Stomach (tissue), 19 donors: ENCODE results near the gene DDR1. TPM values are rescaled to one million over a fixed set of nuclear protein-coding genes. Genes with fewer than 3 reads are reported as not detected.
A peak's percentile ranks its signal among the peaks of the same experiment; 100 is the strongest.

Experiments used
- DNase-seq, 2 donors: peaks; one replicate each; pipeline versions ENCODE4 v3.0.0 to v3.0.0-alpha.2; 2013 to 2019
- H3K27ac ChIP-seq, 5 donors: fragments of 200-600 bp in 4 of 5; sonication (generic) in 4 of 5; one replicate each; pipeline ENCODE4 v1.5.1; 2013 to 2019; ENCODE audit warnings: mild to moderate bottlenecking in 1 of 5, moderate library complexity in 1 of 5
- H3K27me3 ChIP-seq, 3 donors: fragments of 200-600 bp; sonication (generic); one replicate each; pipeline ENCODE4 v1.5.1; 2017 to 2019; ENCODE audit warnings: mixed run types in 1 of 3
- H3K36me3 ChIP-seq, 4 donors: fragments of 200-600 bp; sonication (generic); 1 replicate in 3 of 4; 2 replicates in 1 of 4; pipeline ENCODE4 v1.5.1; 2016 to 2019
- H3K4me1 ChIP-seq, 4 donors: fragments of 200-600 bp; sonication (generic); one replicate each; pipeline ENCODE4 v1.5.1; 2016 to 2019
- H3K4me3 ChIP-seq, 4 donors: fragments of 200-600 bp; sonication (generic) in 3 of 4; one replicate each; pipeline ENCODE4 v1.5.1; 2016 to 2019; ENCODE audit warnings: mild to moderate bottlenecking in 1 of 4
- H3K9me3 ChIP-seq, 4 donors: fragments of 200-600 bp; sonication (generic); one replicate each; pipeline ENCODE4 v1.5.1; 2016 to 2019
- EP300 ChIP-seq: sonication (generic); formaldehyde crosslinking; IDR thresholded peaks from one replicate; pipeline ENCODE4 v1.6.1; 2017; ENCODE audit warnings: antibody characterized with exemption
- POLR2A ChIP-seq, 4 donors: fragments of 450-650 bp; IDR thresholded peaks; one replicate each; pipeline ENCODE4 v1.6.1; 2016; ENCODE audit warnings: antibody characterized with exemption in 4 of 4, control low read depth in 2 of 4, mild to moderate bottlenecking in 1 of 4, moderate library complexity in 1 of 4
- POLR2AphosphoS5 ChIP-seq, 3 donors: sonication (generic); formaldehyde crosslinking; IDR thresholded peaks; one replicate each; pipeline ENCODE4 v1.6.1; 2016; ENCODE audit warnings: antibody characterized with exemption in 3 of 3
- WGBS, 5 donors: extraction: QIAGEN DNeasy Blood & Tissue Kit in 3 of 5; methylation state at CpG; one replicate each; pipeline versions ENCODE4 v1.1.5 to v1.1.7; 2013 to 2018; 5-methylcytosine and 5-hydroxymethylcytosine counted together
- intact Hi-C: fragments of 100-400 bp; cut with DNase I; formaldehyde crosslinking; loops from one replicate; pipeline ENCODE4 v1.15.1; 2023; ENCODE audit warnings: low total_unique reads
- long read RNA-seq, 10 donors: transcript quantifications; one replicate each; lab custom pipeline, GENCODE V29; 2026
- polyA plus RNA-seq, 3 donors: library from polyadenylated mRNA; stranded (reverse); fragments of 200-250 nt; gene quantifications; one replicate each; pipeline ENCODE4 v1.2.3, GENCODE V29; 2013
- total RNA-seq, 5 donors: library from RNA; depleted of rRNA; stranded (reverse); fragments of >200 nt; gene quantifications; one replicate each; pipeline versions ENCODE4 v1.1.0 to v1.2.3, GENCODE V29; 2014 to 2016
- TF ChIP-seq, protein P1 (sequence below), 7 experiments: fragments of 450-650 bp in 4 of 7; fragments of 200-600 bp in 3 of 7; sonication (generic) in 3 of 7; IDR thresholded peaks; one replicate each; pipeline ENCODE4 v1.5.1; 2016 to 2019; ENCODE audit warnings: antibody characterized with exemption in 7 of 7, control low read depth in 2 of 7, mild to moderate bottlenecking in 1 of 7
- donor health status: healthy with polysubstance abuse.
- donor health status: Bipolar disorder and iron deficiency.
- donor health status: healthy.

The DDR1 gene
- total RNA-seq (100 to 1,000 TPM in 3 of 5 donors, 10 to 100 TPM in 2; 51.3 to 144 (median 109) TPM), polyA plus RNA-seq (10 to 100 TPM; 17.6 to 88.7 (median 49.4) TPM)
- long read RNA-seq, donor 1, partial matches to known transcripts, result 18 of 20 reads
- long read RNA-seq, donor 1, other reads (novel, unspliced or antisense), result 0 of 20 reads
- long read RNA-seq, donor 2, partial matches to known transcripts, result 27 of 28 reads
- long read RNA-seq, donor 2, other reads (novel, unspliced or antisense), result 0 of 28 reads
- long read RNA-seq, donor 3, partial matches to known transcripts, result 11 of 13 reads
- long read RNA-seq, donor 3, other reads (novel, unspliced or antisense), result 0 of 13 reads
- long read RNA-seq, donor 4, result 0 reads
- long read RNA-seq, donor 5, partial matches to known transcripts, result 17 of 23 reads
- long read RNA-seq, donor 5, other reads (novel, unspliced or antisense), result 0 of 23 reads
- long read RNA-seq, donor 6, partial matches to known transcripts, result 92 of 106 reads
- long read RNA-seq, donor 6, other reads (novel, unspliced or antisense), result 5 of 106 reads
- long read RNA-seq, donor 7, partial matches to known transcripts, result 18 of 22 reads
- long read RNA-seq, donor 7, other reads (novel, unspliced or antisense), result 0 of 22 reads
- long read RNA-seq, donor 8, partial matches to known transcripts, result 39 of 43 reads
- long read RNA-seq, donor 8, other reads (novel, unspliced or antisense), result 0 of 43 reads
- long read RNA-seq, donor 9, partial matches to known transcripts, result 0 of 2 reads
- long read RNA-seq, donor 9, other reads (novel, unspliced or antisense), result 0 of 2 reads
- long read RNA-seq, donor 10, partial matches to known transcripts, result 5 of 6 reads
- long read RNA-seq, donor 10, other reads (novel, unspliced or antisense), result 0 of 6 reads

DNA sequence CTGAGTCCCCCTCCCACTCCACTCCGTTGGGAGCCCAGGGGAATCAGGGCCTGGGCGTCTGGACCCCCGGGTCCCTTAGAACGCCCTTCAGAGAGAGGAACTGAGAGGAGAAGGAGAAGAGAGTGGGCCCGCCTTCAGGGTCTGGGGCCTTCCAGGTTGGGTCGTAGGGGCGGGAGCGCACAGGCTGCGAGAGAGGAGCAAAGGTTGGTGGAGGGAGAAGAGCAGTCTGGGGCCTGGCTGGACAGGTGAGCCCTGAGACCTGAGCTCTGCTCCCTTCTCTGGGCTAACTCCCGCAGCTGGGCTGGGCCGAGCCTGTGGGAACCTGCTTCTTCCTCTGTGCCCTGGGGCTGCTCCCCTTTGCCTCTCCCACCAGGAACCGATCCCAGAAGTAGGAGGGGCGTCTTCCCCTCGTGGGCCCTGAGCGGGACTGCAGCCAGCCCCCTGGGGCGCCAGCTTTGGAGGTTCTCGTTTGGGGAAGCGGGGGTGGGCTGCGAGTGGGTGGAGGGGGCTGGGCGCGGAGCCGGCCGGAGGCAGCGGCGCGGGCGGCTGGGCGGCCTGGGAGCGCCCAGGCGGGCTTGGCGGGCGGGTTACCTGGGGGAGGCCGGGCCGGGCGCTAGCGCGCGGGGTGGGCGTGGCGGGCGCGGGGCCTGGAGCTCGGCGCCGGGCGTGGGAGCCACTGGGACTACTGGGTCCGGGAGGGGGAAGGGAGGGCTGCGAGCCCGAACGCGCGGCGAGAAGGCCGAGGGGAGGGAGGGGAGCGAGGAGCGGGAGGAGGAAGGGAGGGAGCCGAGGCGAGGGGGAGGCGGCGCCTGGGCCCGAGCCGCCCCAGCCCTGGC lies at the start of gene DDR1:
TSS of gene DDR1 (plus strand) at position 835 of the 836 bp plus-strand sequence. CDS start 4,211 bp downstream, outside the sequence.
- Histone ChIP-seq H3K27me3 (peaks cover 0 to 4% (median 0%) of the 10 kb centered on the region in 3 donors), H3K27ac (peak within 1 kb of the TSS; percentile 92 to 95 (median 93)), H3K4me1 (peaks cover 38 to 65% (median 54%) of the 10 kb centered on the region in 4 donors), H3K4me3 (peak within 1 kb of the TSS; percentile 79 to 92 (median 80)), H3K9me3 (no peaks in the 10 kb centered on the region), H3K36me3 (peaks cover 0 to 5% (median 3%) of the 10 kb centered on the region in 4 donors)
- WGBS, 5 donors, result 5 to 23% (median 20%) methylated on average over 13 to 60 of the region's 62 CpGs
- TF ChIP-seq POLR2AphosphoS5 (IDR thresholded peaks at IDR 0.05), result peak in 2 of 3 donors; percentile 25 to 36
- no peak for TF ChIP-seq EP300
- intact Hi-C loops, result no loop called here
- DNase-seq, result peak; percentile 89 to 95

DNA sequence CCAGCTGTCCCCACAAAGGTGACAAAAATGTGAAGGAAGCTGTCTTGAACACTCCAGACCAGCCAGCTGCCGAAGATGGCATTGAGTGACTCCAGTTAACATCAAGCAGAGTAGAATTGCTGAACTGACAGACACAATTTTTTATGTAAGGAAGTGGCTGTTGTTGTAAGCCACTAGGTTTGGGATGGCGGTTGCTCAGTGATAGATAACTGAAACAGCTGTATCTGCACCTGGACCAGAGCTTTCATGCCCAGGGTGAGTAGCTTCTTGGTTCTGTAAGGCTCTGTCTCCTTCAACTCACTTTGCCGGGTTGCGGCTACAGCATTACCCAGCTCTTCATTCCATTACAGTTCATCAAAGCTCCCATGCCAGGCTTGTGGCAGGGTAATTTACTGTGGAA lies 49.7 kb upstream of the DDR1 start:
- WGBS, 5 donors, result 77 to 90% (median 89%) methylated on average over 4 of the region's 4 CpGs
- Histone ChIP-seq H3K4me1 (peaks cover 2 to 28% (median 16%) of the 10 kb centered on the region in 4 donors), H3K27me3 (no peaks in the 10 kb centered on the region), H3K9me3 (no peaks in the 10 kb centered on the region), H3K36me3 (no peaks in the 10 kb centered on the region), H3K27ac (no peak overlapping the region), H3K4me3 (no peak overlapping the region)
- intact Hi-C loops, result loop anchor here (5.0 to 10.0 kb wide), 2 partner anchors 38 to 240 kb away; no protein-coding TSS in a partner anchor
- DNase-seq, result peak in 1 of 2 donors; percentile 16
- TF ChIP-seq POLR2AphosphoS5 (IDR thresholded peaks at IDR 0.05) (no peak), EP300 (no peak), POLR2A (IDR thresholded peaks at IDR 0.05) (no peak)
- TF ChIP-seq, protein P1, sequence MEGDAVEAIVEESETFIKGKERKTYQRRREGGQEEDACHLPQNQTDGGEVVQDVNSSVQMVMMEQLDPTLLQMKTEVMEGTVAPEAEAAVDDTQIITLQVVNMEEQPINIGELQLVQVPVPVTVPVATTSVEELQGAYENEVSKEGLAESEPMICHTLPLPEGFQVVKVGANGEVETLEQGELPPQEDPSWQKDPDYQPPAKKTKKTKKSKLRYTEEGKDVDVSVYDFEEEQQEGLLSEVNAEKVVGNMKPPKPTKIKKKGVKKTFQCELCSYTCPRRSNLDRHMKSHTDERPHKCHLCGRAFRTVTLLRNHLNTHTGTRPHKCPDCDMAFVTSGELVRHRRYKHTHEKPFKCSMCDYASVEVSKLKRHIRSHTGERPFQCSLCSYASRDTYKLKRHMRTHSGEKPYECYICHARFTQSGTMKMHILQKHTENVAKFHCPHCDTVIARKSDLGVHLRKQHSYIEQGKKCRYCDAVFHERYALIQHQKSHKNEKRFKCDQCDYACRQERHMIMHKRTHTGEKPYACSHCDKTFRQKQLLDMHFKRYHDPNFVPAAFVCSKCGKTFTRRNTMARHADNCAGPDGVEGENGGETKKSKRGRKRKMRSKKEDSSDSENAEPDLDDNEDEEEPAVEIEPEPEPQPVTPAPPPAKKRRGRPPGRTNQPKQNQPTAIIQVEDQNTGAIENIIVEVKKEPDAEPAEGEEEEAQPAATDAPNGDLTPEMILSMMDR (IDR thresholded peaks at IDR 0.05), result no peak

DNA sequence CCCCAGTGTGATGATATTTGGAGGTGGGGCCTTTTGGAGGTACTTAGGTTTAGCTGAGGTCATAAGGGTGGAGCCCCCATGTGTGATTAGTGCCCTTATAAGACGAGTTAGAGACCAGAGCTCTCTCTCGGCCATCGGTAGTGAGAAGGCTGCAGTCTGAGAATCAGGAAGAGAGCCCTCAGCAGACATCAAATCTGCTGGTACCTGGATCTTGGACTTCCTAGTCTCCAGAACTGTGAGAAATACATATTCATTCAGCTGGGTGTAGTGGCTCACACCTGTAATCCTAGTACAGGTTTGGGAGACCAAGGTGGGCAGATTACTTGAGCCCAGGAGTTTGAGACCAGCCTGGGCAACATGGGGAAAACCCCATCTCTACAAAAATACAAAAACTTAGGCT lies 48.7 kb upstream of the DDR1 start:
- Histone ChIP-seq H3K9me3 (no peaks in the 10 kb centered on the region), H3K4me1 (peaks cover 7 to 33% (median 23%) of the 10 kb centered on the region in 4 donors), H3K27me3 (no peaks in the 10 kb centered on the region), H3K36me3 (no peaks in the 10 kb centered on the region), H3K4me3 (no peak overlapping the region), H3K27ac (no peak overlapping the region)
- DNase-seq, result no peak
- intact Hi-C loops, result loop anchor here (10.0 kb wide), 1 partner anchor 239 kb away; no protein-coding TSS in a partner anchor
- WGBS, 5 donors, result 75 to 91% (median 87%) methylated on average over 3 of the region's 3 CpGs
- no peak for TF ChIP-seq POLR2AphosphoS5 (IDR thresholded peaks at IDR 0.05)

DNA sequence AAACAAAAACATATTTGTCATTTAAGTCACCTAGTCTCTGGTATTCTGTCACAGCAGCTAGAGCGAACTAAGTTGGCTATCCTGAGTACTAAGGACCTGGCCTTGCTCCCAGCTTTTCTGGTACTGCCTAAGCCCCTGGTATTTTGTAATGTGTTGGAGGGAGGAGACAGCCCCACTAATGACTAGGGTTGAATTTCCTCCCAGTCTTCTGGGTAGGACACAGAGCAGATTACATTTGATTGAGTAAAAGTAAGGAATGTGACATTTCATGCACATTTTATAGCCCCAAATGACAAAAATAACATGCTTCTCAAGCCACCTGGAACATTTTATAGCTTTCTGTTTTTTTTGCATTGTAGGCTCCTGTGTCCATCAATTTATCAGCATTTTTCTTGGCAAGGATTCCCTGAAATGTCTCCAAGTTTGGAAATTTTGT lies 47.9 kb upstream of the DDR1 start:
- Histone ChIP-seq H3K36me3 (no peaks in the 10 kb centered on the region), H3K9me3 (no peaks in the 10 kb centered on the region), H3K4me3 (no peak overlapping the region), H3K27me3 (no peaks in the 10 kb centered on the region), H3K4me1 (peaks cover 15 to 42% (median 32%) of the 10 kb centered on the region in 4 donors), H3K27ac (peak overlapping the region in 1 of 5 donors; percentile 25)
- TF ChIP-seq POLR2AphosphoS5 (IDR thresholded peaks at IDR 0.05), result peak in 2 of 3 donors; percentile 15 to 31
- TF ChIP-seq POLR2A (IDR thresholded peaks at IDR 0.05), result no peak
- peak in 1 of 2 donors; percentile 58 for DNase-seq
- 53 to 72% (median 55%) methylated on average over 1 of the region's 1 CpG for WGBS, 5 donors
- intact Hi-C loops, result loop anchor here (10.0 kb wide), 1 partner anchor 238 kb away; no protein-coding TSS in a partner anchor

DNA sequence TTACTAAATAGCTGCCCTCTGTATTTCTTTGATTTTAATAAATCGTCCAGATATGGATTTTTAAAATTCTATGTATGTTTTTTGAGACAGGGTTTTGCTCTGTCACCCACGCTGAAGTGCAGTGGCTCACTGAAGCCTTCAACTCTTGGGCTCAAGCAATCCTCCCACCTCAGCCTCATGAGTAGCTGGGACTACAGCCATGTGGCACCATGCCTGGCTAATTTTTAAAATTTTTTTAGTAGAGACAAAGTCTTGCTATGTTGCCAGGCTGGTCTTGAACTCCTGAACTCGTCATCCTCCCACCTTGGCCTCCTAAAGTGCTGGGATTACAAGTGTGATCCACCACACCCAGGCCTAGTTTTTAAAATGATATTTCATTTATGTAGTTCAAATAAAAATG lies 47.4 kb upstream of the DDR1 start:
- Histone ChIP-seq H3K9me3 (no peaks in the 10 kb centered on the region), H3K4me1 (peaks cover 20 to 47% (median 37%) of the 10 kb centered on the region in 4 donors), H3K4me3 (no peak overlapping the region), H3K27me3 (no peaks in the 10 kb centered on the region), H3K36me3 (no peaks in the 10 kb centered on the region), H3K27ac (peak overlapping the region in 1 of 5 donors; percentile 25)
- DNase-seq, result no peak
- intact Hi-C loops, result loop anchor here (10.0 kb wide), 1 partner anchor 238 kb away; no protein-coding TSS in a partner anchor
- WGBS, 5 donors, result 47 to 73% (median 53%) methylated on average over 3 of the region's 3 CpGs
- TF ChIP-seq, protein P1 (IDR thresholded peaks at IDR 0.05), result no peak
